BLaER1 treated with 17β-estradiol and CSF1 and Interleukin-3, amounts not matched to agents 10 nM and 100 nM (cell line): ENCODE data around the gene NAALADL2.
"Not testable (repeated sequence)": the region's sequence is repeated elsewhere in the genome, so short reads cannot be mapped to it uniquely, and the experiment has no call there.

Experiments
- H3K27ac ChIP-seq, 11 experiments: shearing (Covaris generic); formaldehyde crosslinking; 2 replicates each; pipeline ENCODE4 v1.8.1; 2022
- H3K27me3 ChIP-seq, 11 experiments: shearing (Covaris generic); formaldehyde crosslinking; 2 replicates each; pipeline ENCODE4 v1.8.1; 2022
- H3K36me3 ChIP-seq, 11 experiments: shearing (Covaris generic); formaldehyde crosslinking; 2 replicates each; pipeline ENCODE4 v1.8.1; 2022
- H3K4me1 ChIP-seq, 10 experiments: shearing (Covaris generic); formaldehyde crosslinking; 2 replicates each; pipeline ENCODE4 v1.8.1; 2022
- H3K4me2 ChIP-seq, 11 experiments: shearing (Covaris generic); formaldehyde crosslinking; 2 replicates each; pipeline ENCODE4 v1.8.1; 2022
- H3K4me3 ChIP-seq, 10 experiments: shearing (Covaris generic); formaldehyde crosslinking; 2 replicates each; pipeline ENCODE4 v1.8.1; 2022
- H3K9ac ChIP-seq, 11 experiments: shearing (Covaris generic); formaldehyde crosslinking; 2 replicates each; pipeline ENCODE4 v1.8.1; 2022
- H3K9me3 ChIP-seq, 11 experiments: shearing (Covaris generic); formaldehyde crosslinking; replicated peaks in 1 of 11; 2 replicates each; pipeline ENCODE4 v1.8.1; 2022
- H4K20me1 ChIP-seq, 11 experiments: shearing (Covaris generic); formaldehyde crosslinking; 2 replicates each; pipeline ENCODE4 v1.8.1; 2022
- Cebpa-rat ChIP-seq, 11 experiments: shearing (Covaris generic); IDR thresholded peaks; 2 replicates each; pipeline ENCODE4 v1.8.1; 2022

NAALADL2 gene

DNA sequence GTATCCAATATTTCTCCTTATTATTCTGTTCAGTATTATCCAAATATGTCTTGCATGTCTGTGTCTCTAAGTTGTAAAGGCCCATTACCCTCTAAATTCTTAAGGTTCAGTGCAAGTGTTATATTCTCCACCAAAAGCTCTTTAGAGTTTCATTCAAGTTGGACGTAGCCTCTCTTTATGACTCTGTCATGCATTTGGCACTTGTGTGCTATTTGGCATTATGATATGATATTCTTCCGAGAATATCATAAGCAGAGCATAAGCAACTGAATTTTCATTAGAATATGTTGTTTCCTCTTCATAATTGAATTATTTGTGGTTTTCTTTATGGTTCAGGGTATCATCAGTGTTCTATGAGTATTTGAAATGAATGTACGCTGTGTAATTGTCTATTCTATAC is 594.2 kb downstream of the NAALADL2 start:
- no peak overlapping the region for H3K27ac ChIP-seq
- H3K27me3 ChIP-seq: no peaks in the 10 kb centered on the region
- no peaks in the 10 kb centered on the region for H4K20me1 ChIP-seq
- H3K4me1 ChIP-seq: no peaks in the 10 kb centered on the region
- H3K9me3 ChIP-seq: peaks cover 0 to 15% (median 4%) of the 10 kb centered on the region in 11 experiments; a peak in 7 of 22 replicates
- no peak for TF ChIP-seq Cebpa-rat (IDR thresholded peaks at IDR 0.05)
- no peaks in the 10 kb centered on the region for H3K36me3 ChIP-seq
- H3K4me3 ChIP-seq: no peak overlapping the region
- H3K4me2 ChIP-seq: no peak overlapping the region
- H3K9ac ChIP-seq: no peak overlapping the region

- Histone ChIP-seq H3K9me3 (peaks cover 10 to 16% (median 12%) of the 10 kb centered on the region in 11 experiments), H3K4me2 (no peak overlapping the region)
Observed at GRCh38 chr3:175456466-175456865, 597.3 kb downstream of the NAALADL2 start.

GRCh38 chr3:175457301-175457700 is 598.2 kb downstream of the NAALADL2 start:
- Histone ChIP-seq H3K36me3 (0 out of 22 replicates have a peak, but pooled peaks cover 0 to 6% (median 0%) of the 10 kb centered on the region in 11 experiments), H3K9me3 (peaks cover 18 to 24% (median 20%) of the 10 kb centered on the region in 11 experiments), H3K4me2 (no peak overlapping the region), H3K4me3 (no peak overlapping the region), H3K27ac (no peak overlapping the region), H3K9ac (no peak overlapping the region), H3K4me1 (no peaks in the 10 kb centered on the region), H3K27me3 (no peaks in the 10 kb centered on the region), H4K20me1 (no peaks in the 10 kb centered on the region)
- TF ChIP-seq Cebpa-rat (IDR thresholded peaks at IDR 0.05): no peak

More at GRCh38 chr3:175456466-175456865, 597.3 kb downstream of the NAALADL2 start:
- Histone ChIP-seq H3K4me1 (no peaks in the 10 kb centered on the region), H3K36me3 (0 out of 22 replicates have a peak, but pooled peaks cover 0 to 6% (median 0%) of the 10 kb centered on the region in 11 experiments), H3K27me3 (no peaks in the 10 kb centered on the region), H3K4me3 (no peak overlapping the region), H4K20me1 (no peaks in the 10 kb centered on the region), H3K9ac (no peak overlapping the region), H3K27ac (no peak overlapping the region)
- TF ChIP-seq Cebpa-rat (IDR thresholded peaks at IDR 0.05): no peak

DNA sequence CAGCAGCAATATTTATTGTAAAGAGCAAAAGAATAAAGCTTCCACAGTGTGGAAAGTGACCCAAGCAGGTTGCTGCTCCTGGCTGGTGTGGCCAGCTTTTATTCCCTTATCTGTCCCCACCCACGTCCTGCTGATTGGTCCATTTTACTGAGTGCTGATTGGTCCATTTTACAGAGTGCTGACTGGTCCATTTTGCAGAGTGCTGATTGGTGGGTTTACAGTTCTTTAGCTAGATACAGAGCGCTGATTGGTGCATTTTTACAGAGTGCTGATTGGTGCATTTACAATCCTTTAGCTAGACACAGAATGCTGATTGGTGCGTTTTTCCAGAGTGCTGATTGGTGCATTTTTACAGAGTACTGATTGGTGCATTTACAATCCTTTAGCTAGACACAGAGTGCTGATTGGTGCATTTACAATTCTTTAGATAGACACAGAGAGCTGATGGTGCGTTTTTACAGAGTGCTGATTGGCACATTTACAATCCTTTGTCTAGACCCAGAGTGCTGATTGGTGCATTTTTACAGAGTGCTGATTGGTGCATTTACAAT is 601.8 kb downstream of the NAALADL2 start:
- peaks cover 18 to 47% (median 37%) of the 10 kb centered on the region in 11 experiments for H3K9me3 ChIP-seq
- not testable (repeated sequence) for H3K4me2 ChIP-seq, H4K20me1 ChIP-seq, H3K4me1 ChIP-seq, H3K36me3 ChIP-seq, H3K27ac ChIP-seq, H3K9ac ChIP-seq, H3K27me3 ChIP-seq, H3K4me3 ChIP-seq

DNA sequence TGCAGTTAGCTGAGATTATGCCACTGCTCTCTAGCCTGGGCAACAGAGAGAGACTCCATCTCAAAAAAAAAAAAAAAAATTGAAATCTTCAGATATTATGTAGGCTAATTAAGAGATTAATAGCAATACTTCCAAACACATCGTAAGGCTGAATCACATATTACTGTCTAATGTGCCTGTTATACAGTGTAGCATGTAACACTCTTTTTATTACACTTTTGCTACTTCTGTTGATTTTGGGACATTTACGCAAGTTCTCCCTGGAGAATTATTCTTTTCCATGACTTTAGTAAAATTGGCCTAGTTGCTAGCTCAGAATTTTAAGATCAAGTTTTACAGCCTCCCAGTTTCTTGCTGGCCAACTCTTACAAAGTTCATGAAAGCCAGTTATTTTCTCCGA is 605.2 kb downstream of the NAALADL2 start:
- TF ChIP-seq Cebpa-rat (IDR thresholded peaks at IDR 0.05): no peak

DNA sequence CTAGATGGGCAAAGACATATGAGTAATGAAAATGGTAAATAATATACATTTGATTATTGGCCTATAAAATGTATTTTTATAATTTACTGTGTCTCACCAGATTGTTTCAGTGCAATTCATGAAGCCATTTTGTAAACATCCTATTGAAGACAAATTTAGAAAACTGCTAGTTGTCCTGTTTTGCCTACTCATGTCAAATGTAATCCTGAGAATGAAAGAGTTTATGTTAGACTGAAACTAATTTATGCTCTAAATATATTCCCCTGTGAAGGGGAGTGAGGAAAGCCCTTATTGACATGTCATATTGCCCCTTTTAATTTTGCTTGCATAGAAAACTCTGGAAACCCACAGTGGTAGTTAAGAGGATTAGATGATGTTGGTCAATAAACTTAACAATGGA is 610.0 kb downstream of the NAALADL2 start:
- H3K36me3 ChIP-seq: peaks cover 0 to 9% (median 0%) of the 10 kb centered on the region in 11 experiments; a peak in 2 of 22 replicates
- TF ChIP-seq Cebpa-rat (IDR thresholded peaks at IDR 0.05): no peak
- peaks cover 0 to 3% (median 0%) of the 10 kb centered on the region in 10 experiments; a peak in 2 of 20 replicates for H3K4me1 ChIP-seq
- peaks cover 0 to 48% (median 29%) of the 10 kb centered on the region in 11 experiments; a peak in 16 of 22 replicates for H3K9me3 ChIP-seq
- H4K20me1 ChIP-seq: no peaks in the 10 kb centered on the region
- no peak overlapping the region for H3K4me2 ChIP-seq
- H3K9ac ChIP-seq: no peak overlapping the region
- no peak overlapping the region for H3K27ac ChIP-seq
- no peak overlapping the region for H3K4me3 ChIP-seq
- H3K27me3 ChIP-seq: no peaks in the 10 kb centered on the region

More for the DNA sequence above, 605.2 kb downstream of the NAALADL2 start:
- 0 out of 22 replicates have a peak, but pooled peaks cover 0 to 6% (median 0%) of the 10 kb centered on the region in 11 experiments for H3K36me3 ChIP-seq
- peaks cover 18 to 48% (median 38%) of the 10 kb centered on the region in 11 experiments for H3K9me3 ChIP-seq
- H3K27ac ChIP-seq: no peak overlapping the region
- H3K4me1 ChIP-seq: no peaks in the 10 kb centered on the region
- no peaks in the 10 kb centered on the region for H4K20me1 ChIP-seq
- no peak overlapping the region for H3K9ac ChIP-seq
- H3K4me2 ChIP-seq: no peak overlapping the region
- H3K27me3 ChIP-seq: no peaks in the 10 kb centered on the region
- H3K4me3 ChIP-seq: no peak overlapping the region

DNA sequence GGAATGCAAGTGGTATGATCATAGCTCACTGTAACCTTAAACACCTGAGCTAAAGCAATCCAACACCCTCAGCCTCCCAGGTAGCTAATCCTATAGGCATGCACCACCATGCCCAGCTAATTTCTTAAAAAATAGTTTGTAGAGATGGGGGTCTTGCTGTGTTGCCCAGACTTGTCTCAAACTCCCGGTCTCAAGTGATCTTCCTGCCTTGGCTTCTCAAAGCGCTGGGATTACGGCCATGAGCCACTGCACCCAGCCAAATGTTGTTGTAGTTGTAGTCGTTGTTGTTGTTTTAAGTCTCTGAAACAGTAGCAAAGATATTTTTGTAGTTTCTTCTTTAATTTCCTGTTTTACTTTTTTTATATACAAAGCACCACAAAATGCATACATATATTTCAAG is 616.6 kb downstream of the NAALADL2 start:
- Histone ChIP-seq H3K4me2 (peak overlapping the region; percentile 55 to 83 (median 77); a peak in 21 of 22 replicates), H3K36me3 (peaks cover 0 to 9% (median 0%) of the 10 kb centered on the region in 11 experiments; a peak in 2 of 22 replicates), H3K27me3 (no peaks in the 10 kb centered on the region), H3K4me1 (peaks cover 24 to 65% (median 48%) of the 10 kb centered on the region in 10 experiments), H3K9ac (peak overlapping the region in 6 of 11 experiments; percentile 3 to 80 (median 68); a peak in 8 of 22 replicates), H3K9me3 (peaks cover 0 to 28% (median 13%) of the 10 kb centered on the region in 11 experiments; a peak in 13 of 22 replicates), H3K27ac (peak overlapping the region in 9 of 11 experiments; percentile 29 to 92 (median 79); a peak in 16 of 22 replicates), H4K20me1 (no peaks in the 10 kb centered on the region), H3K4me3 (0 out of 20 replicates have a peak overlapping the region, but pooled peaks of 2 of the 10 experiments have one; percentile 19 to 42)
- TF ChIP-seq Cebpa-rat (IDR thresholded peaks at IDR 0.05): no peak

DNA sequence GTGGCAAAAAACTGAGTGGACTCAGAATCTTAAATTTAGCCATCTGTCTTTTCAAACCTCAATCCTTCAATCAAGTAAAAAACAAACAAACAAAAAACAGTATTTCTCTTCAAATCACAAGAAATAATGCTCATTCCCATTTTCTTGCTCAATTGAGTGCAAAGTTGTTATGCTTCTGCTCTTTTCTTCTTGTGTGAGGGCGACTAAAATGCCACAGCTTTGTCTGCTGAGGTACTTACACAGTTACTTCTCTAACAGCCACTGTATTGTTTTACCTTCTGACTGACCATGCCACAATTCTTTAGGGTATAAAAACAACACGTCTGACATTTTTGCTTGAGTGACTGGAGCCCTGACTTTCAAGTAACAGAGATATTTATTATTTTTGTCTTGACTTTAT is 617.4 kb downstream of the NAALADL2 start:
- Histone ChIP-seq H3K4me1 (peaks cover 24 to 73% (median 48%) of the 10 kb centered on the region in 10 experiments), H3K27ac (peak overlapping the region; percentile 11 to 92 (median 78); a peak in 19 of 22 replicates), H4K20me1 (no peaks in the 10 kb centered on the region), H3K27me3 (no peaks in the 10 kb centered on the region), H3K9me3 (peaks cover 0 to 20% (median 8%) of the 10 kb centered on the region in 11 experiments; a peak in 11 of 22 replicates), H3K36me3 (peaks cover 0 to 7% (median 0%) of the 10 kb centered on the region in 11 experiments; a peak in 1 of 22 replicates), H3K4me3 (peak overlapping the region in 2 of 10 experiments; percentile 19 to 42; a peak in 2 of 20 replicates), H3K4me2 (peak overlapping the region; percentile 55 to 83 (median 77)), H3K9ac (peak overlapping the region in 8 of 11 experiments; percentile 26 to 80 (median 66); a peak in 12 of 22 replicates)
- no peak for TF ChIP-seq Cebpa-rat (IDR thresholded peaks at IDR 0.05)

DNA sequence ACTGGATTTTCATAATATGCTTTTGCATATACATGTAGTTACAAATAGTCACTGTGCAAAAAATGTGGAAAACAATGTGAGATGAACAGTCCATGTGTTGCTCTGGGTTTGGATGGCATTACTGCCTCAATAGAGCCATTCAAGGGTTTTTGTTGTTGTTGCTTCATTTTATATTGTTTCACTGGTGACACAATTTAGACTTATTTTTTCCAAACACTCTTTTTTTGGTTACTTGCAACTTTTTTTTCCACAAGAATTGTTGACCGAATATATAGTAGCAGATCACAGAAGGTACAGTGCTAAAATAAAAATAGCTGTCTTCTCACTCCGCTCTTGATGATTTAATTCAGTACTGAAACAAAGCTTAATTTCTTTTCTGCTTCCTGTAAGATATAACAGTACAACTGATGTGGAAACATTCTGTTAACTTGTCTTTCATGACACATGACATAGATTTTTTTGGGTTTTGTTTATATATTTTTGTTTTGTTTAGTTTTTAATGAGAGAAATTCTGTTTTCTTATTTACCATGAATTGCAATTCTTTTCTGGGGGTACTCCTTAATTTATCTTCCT is 618.6 kb downstream of the NAALADL2 start:
- Histone ChIP-seq H3K27ac (peak overlapping the region; percentile 40 to 92 (median 78); a peak in 21 of 22 replicates), H3K4me2 (peak overlapping the region; percentile 55 to 83 (median 77)), H3K36me3 (peaks cover 0 to 4% (median 0%) of the 10 kb centered on the region in 11 experiments; a peak in 1 of 22 replicates), H3K4me3 (peak overlapping the region; percentile 1 to 43 (median 24); a peak in 12 of 20 replicates), H4K20me1 (no peaks in the 10 kb centered on the region), H3K4me1 (peaks cover 24 to 85% (median 48%) of the 10 kb centered on the region in 10 experiments), H3K9ac (peak overlapping the region; percentile 52 to 80 (median 69); a peak in 20 of 22 replicates), H3K27me3 (no peaks in the 10 kb centered on the region), H3K9me3 (peaks cover 0 to 9% (median under 1%) of the 10 kb centered on the region in 11 experiments; a peak in 7 of 22 replicates)
- no peak for TF ChIP-seq Cebpa-rat (IDR thresholded peaks at IDR 0.05)
